Pancreas (tissue), 10 donors: Measurements from ENCODE around the gene PLAGL1. TPM values are rescaled to one million over a fixed set of nuclear protein-coding genes. Genes with fewer than 3 reads are reported as not detected.
"Not testable (repeated sequence)": the region's sequence is repeated elsewhere in the genome, so short reads cannot be mapped to it uniquely, and the experiment has no call there.

Source experiments
- ATAC-seq, 4 donors: fragments of 200-7000 bp; cut with Tn5 transposase; one replicate each; pipeline versions ENCODE4 v1.8.0 to v1.9.1; 2020; ENCODE audit warnings: mild to moderate bottlenecking in 4 of 4, moderate library complexity in 4 of 4
- DNase-seq, 6 donors: peaks; one replicate each; pipeline ENCODE4 v3.0.0-alpha.2; 2020
- FAIRE-seq: peaks from 2 replicates; lab custom pipeline; 2012; peaks lifted over from hg19 to GRCh38; lab: Jason Lieb, UNC
- H3K27ac ChIP-seq, 4 donors: fragments of 200-600 bp; sonication (generic); 1 replicate in 3 of 4; 2 replicates in 1 of 4; pipeline versions ENCODE4 v1.5.0 to v1.8.0; 2020
- H3K27me3 ChIP-seq, 4 donors: fragments of 200-600 bp; one replicate each; pipeline ENCODE4 v1.8.0; 2021
- H3K36me3 ChIP-seq, 3 donors: fragments of 200-600 bp; sonication (generic) in 1 of 3; one replicate each; pipeline versions ENCODE4 v1.5.0 to v1.8.0; 2020 to 2021
- H3K4me1 ChIP-seq, 3 donors: fragments of 200-600 bp; one replicate each; pipeline ENCODE4 v1.8.0; 2021
- H3K4me3 ChIP-seq, 4 donors: fragments of 200-600 bp; sonication (generic) in 2 of 4; one replicate each; pipeline versions ENCODE4 v1.5.0 to v1.8.0; 2020 to 2021
- H3K9me3 ChIP-seq, 4 donors: fragments of 200-600 bp; one replicate each; pipeline ENCODE4 v1.8.0; 2021
- CTCF ChIP-seq, 4 donors: fragments of 200-600 bp; sonication (generic) in 3 of 4; IDR thresholded peaks; one replicate each; pipeline versions ENCODE4 v1.5.0 to v1.8.0; 2021; ENCODE audit warnings: antibody characterized with exemption in 4 of 4
- WGBS, 2 donors: extraction: QIAGEN DNeasy Blood & Tissue Kit; methylation state at CpG; one replicate each; pipeline ENCODE4 v1.1.7; 2013; 5-methylcytosine and 5-hydroxymethylcytosine counted together
- intact Hi-C, 3 donors: fragments of 100-400 bp; cut with DNase I; formaldehyde crosslinking; loops; one replicate each; pipeline versions ENCODE4 v1.11.1 to v1.14.2; 2022
- polyA plus RNA-seq, 2 donors: library from polyadenylated mRNA; stranded (reverse); fragments of 200-250 nt; gene quantifications; one replicate each; pipeline ENCODE4 v1.2.3, GENCODE V29; 2013
- total RNA-seq, 6 donors: library from RNA; stranded (reverse); fragmentation: NEBNext Ultra II Directional in 4 of 6; extraction: Animal tissue kit (Norgen Biotek cat#: 25700) in 4 of 6; gene quantifications; one replicate each; pipeline versions ENCODE4 v1.2.1 to v1.2.4, GENCODE V29; 2021 to 2023
- donor health status: healthy with polysubstance abuse.
- donor health status: DM: no; HTN: no; CAD: no; lungs with moderate emphysema.
- donor health status: DM: no; HTN: no; CAD: no.
- donor health status: control.
- donor health status: control.
- donor health status: Bipolar disorder and iron deficiency.
- donor health status: DM: yes; HTN: yes; CAD: no.
- donor health status: DM: no; HTN: no; CAD: no.
- donor health status: DM: no; HTN: no; CAD: no.
- donor health status: DM: yes; HTN: yes; CAD: no.

The PLAGL1 gene
- total and polyA plus RNA-seq, 8 donors = 12.5 to 31.6 (median 15.8) TPM

- TF ChIP-seq CTCF (IDR thresholded peaks at IDR 0.05) = no peak
- no peak for FAIRE-seq
- Histone ChIP-seq H3K4me1 (no peaks in the 10 kb centered on the region), H3K36me3 (no peaks in the 10 kb centered on the region), H3K27me3 (no peaks in the 10 kb centered on the region), H3K4me3 (no peak overlapping the region), H3K27ac (no peak overlapping the region), H3K9me3 (no peaks in the 10 kb centered on the region)
- intact Hi-C loops = no loop called here
- WGBS, 2 donors = 82 to 85% methylated on average over 1 of the region's 1 CpG
- DNase-seq = no peak
- no peak for ATAC-seq
Observed at GRCh38 chr6:144049386-144049785, 41.3 kb upstream of the PLAGL1 start.

GRCh38 chr6:144047688-144048087 lies 39.6 kb upstream of the PLAGL1 start:
- ATAC-seq = no peak
- no peaks in the 10 kb centered on the region for H3K4me1 ChIP-seq
- H3K27me3 ChIP-seq = no peaks in the 10 kb centered on the region
- no peak overlapping the region for H3K27ac ChIP-seq
- no peak for TF ChIP-seq CTCF (IDR thresholded peaks at IDR 0.05)
- intact Hi-C loops = no loop called here
- H3K36me3 ChIP-seq = no peaks in the 10 kb centered on the region
- DNase-seq = no peak
- 66 to 71% methylated on average over 1 of the region's 1 CpG for WGBS, 2 donors
- FAIRE-seq = no peak
- H3K9me3 ChIP-seq = no peaks in the 10 kb centered on the region
- no peak overlapping the region for H3K4me3 ChIP-seq

GRCh38 chr6:144046672-144047071 lies 38.6 kb upstream of the PLAGL1 start:
- DNase-seq, H3K27me3 ChIP-seq, H3K4me1 ChIP-seq, ATAC-seq, intact Hi-C loops, FAIRE-seq, H3K36me3 ChIP-seq, H3K4me3 ChIP-seq, H3K9me3 ChIP-seq, H3K27ac ChIP-seq: not testable (repeated sequence)
- 73 to 77% methylated on average over 8 of the region's 8 CpGs for WGBS, 2 donors

- H3K36me3 ChIP-seq, intact Hi-C loops: not testable (repeated sequence)
Observed at GRCh38 chr6:144044989-144045388, 36.9 kb upstream of the PLAGL1 start.

GRCh38 chr6:144036835-144037195 lies 28.8 kb upstream of the PLAGL1 start:
- H3K4me1 ChIP-seq = no peaks in the 10 kb centered on the region
- ATAC-seq = no peak
- H3K4me3 ChIP-seq = peak overlapping the region in 1 of 4 donors; percentile 17
- DNase-seq = no peak
- no peak for TF ChIP-seq CTCF (IDR thresholded peaks at IDR 0.05)
- no peak for FAIRE-seq
- no peaks in the 10 kb centered on the region for H3K9me3 ChIP-seq
- H3K27me3 ChIP-seq = no peaks in the 10 kb centered on the region
- intact Hi-C loops = no loop called here
- peak overlapping the region in 2 of 4 donors; percentile 23 to 29 for H3K27ac ChIP-seq
- 90 to 94% methylated on average over 3 of the region's 3 CpGs for WGBS, 2 donors
- H3K36me3 ChIP-seq = no peaks in the 10 kb centered on the region

More at GRCh38 chr6:144044989-144045388, 36.9 kb upstream of the PLAGL1 start:
- ATAC-seq, H3K4me1 ChIP-seq, H3K27ac ChIP-seq, FAIRE-seq, DNase-seq, H3K27me3 ChIP-seq, H3K4me3 ChIP-seq, H3K9me3 ChIP-seq: not testable (repeated sequence)
- 83 to 84% methylated on average over 2 of the region's 2 CpGs for WGBS, 2 donors

- TF ChIP-seq CTCF (IDR thresholded peaks at IDR 0.05) = no peak
- Histone ChIP-seq H3K4me1 (no peaks in the 10 kb centered on the region), H3K27me3 (no peaks in the 10 kb centered on the region), H3K36me3 (no peaks in the 10 kb centered on the region), H3K27ac (peak overlapping the region in 2 of 4 donors; percentile 23 to 29), H3K9me3 (no peaks in the 10 kb centered on the region), H3K4me3 (peak overlapping the region in 1 of 4 donors; percentile 17)
- WGBS, 2 donors = 35 to 36% methylated on average over 8 of the region's 8 CpGs
- peak in 1 of 6 donors; percentile 30 for DNase-seq
- no peak for FAIRE-seq
- ATAC-seq = peak; percentile 46 to 85 (median 70)
- intact Hi-C loops = no loop called here
Observed at GRCh38 chr6:144036064-144036834, 28.2 kb upstream of the PLAGL1 start.
